Activated naive CD8-positive, alpha-beta T cell treated with anti-CD3 and anti-CD28 coated beads, Interleukin-2, amount 50 U/mL, for 16 hours (primary cell): ENCODE measurements around the gene DSC3.

ENCODE experiments used
- DNase-seq: peaks from one replicate; pipeline ENCODE4 v3.0.0-alpha.2; 2020; ENCODE audit warnings: low read depth, low spot score

DSC3 gene

GRCh38 chr18:31042406-31043181, at the start of gene DSC3:
Gene DSC3, minus strand, starts transcription at chr18:31042742. Its CDS starts 82 bp downstream, at chr18:31042660.
- no peak for DNase-seq

GRCh38 chr18:31091350-31091749, 48.8 kb upstream of the DSC3 start:
- no peak for DNase-seq

- no peak for DNase-seq
Observed at GRCh38 chr18:31088532-31088931, 46.0 kb upstream of the DSC3 start.

GRCh38 chr18:31079973-31080372, 37.4 kb upstream of the DSC3 start:
- no peak for DNase-seq

- no peak for DNase-seq
Observed at GRCh38 chr18:31077878-31078277, 35.3 kb upstream of the DSC3 start.

- no peak for DNase-seq
Observed at GRCh38 chr18:31072175-31072574, 29.6 kb upstream of the DSC3 start.

- DNase-seq = no peak
Observed at GRCh38 chr18:31070206-31070605, 27.7 kb upstream of the DSC3 start.

- DNase-seq = no peak
Observed at GRCh38 chr18:31066266-31066665, 23.7 kb upstream of the DSC3 start.

- no peak for DNase-seq
Observed at GRCh38 chr18:31065036-31065773, 22.7 kb upstream of the DSC3 start.

- DNase-seq = no peak
Observed at GRCh38 chr18:31064130-31064529, 21.6 kb upstream of the DSC3 start.

- DNase-seq = no peak
Observed at GRCh38 chr18:31061945-31062344, 19.4 kb upstream of the DSC3 start.

GRCh38 chr18:31058897-31059296, 16.4 kb upstream of the DSC3 start:
- no peak for DNase-seq

- no peak for DNase-seq
Observed at GRCh38 chr18:31057917-31058316, 15.4 kb upstream of the DSC3 start.

- no peak for DNase-seq
Observed at GRCh38 chr18:31057051-31057450, 14.5 kb upstream of the DSC3 start.

GRCh38 chr18:31056296-31056695, 13.8 kb upstream of the DSC3 start:
- DNase-seq = no peak

GRCh38 chr18:31050635-31051034, 8.1 kb upstream of the DSC3 start:
- DNase-seq = no peak

GRCh38 chr18:31049189-31049588, 6.6 kb upstream of the DSC3 start:
- DNase-seq = no peak

- DNase-seq = no peak
Observed at GRCh38 chr18:31048216-31048615, 5.7 kb upstream of the DSC3 start.

- no peak for DNase-seq
Observed at GRCh38 chr18:31046916-31047315, 4.4 kb upstream of the DSC3 start.

- DNase-seq = no peak
Observed at GRCh38 chr18:31045599-31045998, 3.1 kb upstream of the DSC3 start.

- DNase-seq = no peak
Observed at GRCh38 chr18:31044926-31045325, 2.4 kb upstream of the DSC3 start.

GRCh38 chr18:31043709-31044108, 1.2 kb upstream of the DSC3 start:
- no peak for DNase-seq

- no peak for DNase-seq
Observed at GRCh38 chr18:31042084-31042405, 497 bp downstream of the DSC3 start.
